Mammary epithelial cell (primary cell): ENCODE measurements around the gene MAGI1.

Experiments used
- EZH2 ChIP-seq: IDR thresholded peaks from 2 replicates; pipeline ENCODE4 v1.6.1; 2012; ENCODE audit warnings: low read length, inconsistent platforms, borderline replicate concordance
- TF ChIP-seq, protein P1 (sequence below), 2 donors: IDR thresholded peaks in 1 of 2; conservative IDR thresholded peaks in 1 of 2; 2 replicates each; pipeline ENCODE4 v1.5.1; 2011 to 2012; ENCODE audit warnings: inconsistent platforms in 2 of 2, low read length in 2 of 2, mild to moderate bottlenecking in 2 of 2, control low read depth in 1 of 2, low read depth in 1 of 2; ENCODE audit not compliant: insufficient read depth in 1 of 2; ENCODE audit errors: extremely low read depth in 1 of 2

DNA sequence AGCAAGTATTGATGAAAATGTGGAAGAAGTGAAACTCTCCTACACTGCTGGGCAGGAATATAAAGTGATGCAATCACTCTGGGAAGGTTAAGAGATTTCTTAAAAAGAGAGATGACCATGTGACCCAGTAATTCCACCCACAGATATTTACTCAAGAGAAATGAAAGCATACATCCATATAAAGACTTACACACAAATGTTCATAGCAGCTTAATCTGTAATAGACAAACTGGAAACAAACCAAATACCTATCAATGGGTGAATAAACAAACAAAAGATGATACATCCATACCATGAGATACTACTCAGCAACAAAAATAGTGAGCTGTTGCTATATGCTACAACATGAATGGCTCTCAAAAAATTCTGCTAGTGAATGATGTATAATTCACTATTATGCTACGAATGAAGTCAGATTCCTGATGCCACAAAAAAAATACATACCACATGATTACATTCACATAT lies 463.3 kb downstream of the MAGI1 start:
- TF ChIP-seq, protein P1, sequence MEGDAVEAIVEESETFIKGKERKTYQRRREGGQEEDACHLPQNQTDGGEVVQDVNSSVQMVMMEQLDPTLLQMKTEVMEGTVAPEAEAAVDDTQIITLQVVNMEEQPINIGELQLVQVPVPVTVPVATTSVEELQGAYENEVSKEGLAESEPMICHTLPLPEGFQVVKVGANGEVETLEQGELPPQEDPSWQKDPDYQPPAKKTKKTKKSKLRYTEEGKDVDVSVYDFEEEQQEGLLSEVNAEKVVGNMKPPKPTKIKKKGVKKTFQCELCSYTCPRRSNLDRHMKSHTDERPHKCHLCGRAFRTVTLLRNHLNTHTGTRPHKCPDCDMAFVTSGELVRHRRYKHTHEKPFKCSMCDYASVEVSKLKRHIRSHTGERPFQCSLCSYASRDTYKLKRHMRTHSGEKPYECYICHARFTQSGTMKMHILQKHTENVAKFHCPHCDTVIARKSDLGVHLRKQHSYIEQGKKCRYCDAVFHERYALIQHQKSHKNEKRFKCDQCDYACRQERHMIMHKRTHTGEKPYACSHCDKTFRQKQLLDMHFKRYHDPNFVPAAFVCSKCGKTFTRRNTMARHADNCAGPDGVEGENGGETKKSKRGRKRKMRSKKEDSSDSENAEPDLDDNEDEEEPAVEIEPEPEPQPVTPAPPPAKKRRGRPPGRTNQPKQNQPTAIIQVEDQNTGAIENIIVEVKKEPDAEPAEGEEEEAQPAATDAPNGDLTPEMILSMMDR (conservative IDR thresholded peaks at IDR 0.05 in 1 of 2, IDR thresholded peaks at IDR 0.05 in 1 of 2; ENCODE audit: extremely low read depth in 1 of 2, insufficient read depth in 1 of 2, low read depth in 1 of 2, low read length in 2 of 2) = no peak
- no peak for TF ChIP-seq EZH2
